GM12878 (cell line): ENCODE data around the gene MSX1. TPM values are rescaled to one million over a fixed set of nuclear protein-coding genes. Genes with fewer than 3 reads are reported as not detected.

Source experiments
- ATAC-seq: fragments of 200-7000 bp; cut with Tn5 transposase; 3 replicates; pipeline ENCODE4 v1.9.1; 2020; ENCODE audit warnings: mild to moderate bottlenecking, moderate library complexity
- BruUV-seq: library from RNA; stranded (reverse); fragments of 400-500 nt; replicated peaks from 2 replicates; lab custom pipeline; 2021; lab: Mats Ljungman, UMichigan
- CTCF ChIA-PET: fragments of 300-600 bp; sonication (Branson Sonifier 250); formaldehyde crosslinking; extraction: SDS; loops from one replicate; lab custom pipeline; 2021; ENCODE audit warnings: inconsistent platforms; lab: Yijun Ruan, JAX
- POLR2A ChIA-PET: fragments of 350-600 bp; formaldehyde crosslinking; extraction: SDS; loops from one replicate; lab custom pipeline; 2021; ENCODE audit warnings: inconsistent platforms; lab: Charles Lee
- RAD21 ChIA-PET: fragments of 300-600 bp; sonication (Branson Sonifier 250); formaldehyde crosslinking; loops from one replicate; lab custom pipeline; 2023; ENCODE audit warnings: antibody characterized with exemption; ENCODE audit not compliant: unreplicated experiment; lab: Charles Lee
- SMC1A ChIA-PET: fragments of 300-600 bp; sonication (Branson Sonifier 250); formaldehyde crosslinking; loops from one replicate; lab custom pipeline; 2023; ENCODE audit not compliant: unreplicated experiment, uncharacterized antibody; lab: Charles Lee
- DNase-seq: peaks from one replicate; pipeline ENCODE4 v3.0.0-alpha.2; 2011; ENCODE audit warnings: low read depth, low spot score
- FAIRE-seq: peaks from 3 replicates; lab custom pipeline; 2011; peaks lifted over from hg19 to GRCh38; lab: Jason Lieb, UNC
- H2AFZ ChIP-seq: 2 replicates; pipeline ENCODE4 v1.6.0; 2011; ENCODE audit warnings: low read depth, low read length, control low read depth; ENCODE audit not compliant: control insufficient read depth
- H3K27ac ChIP-seq: 2 replicates; pipeline ENCODE4 v1.5.1; 2011; ENCODE audit warnings: control low read depth; ENCODE audit not compliant: control insufficient read depth, insufficient read depth
- H3K27me3 ChIP-seq, 2 experiments: replicated peaks in 1 of 2; 2 replicates each; pipeline versions ENCODE4 v1.6.0 to v1.6.1; 2011; ENCODE audit warnings: low read length in 1 of 2; ENCODE audit not compliant: control insufficient read depth in 2 of 2, insufficient read depth in 2 of 2
- H3K36me3 ChIP-seq, 2 experiments: 2 replicates each; pipeline ENCODE4 v1.5.1; 2011; ENCODE audit warnings: low read length in 1 of 2; ENCODE audit not compliant: control insufficient read depth in 2 of 2, insufficient read depth in 2 of 2
- H3K4me1 ChIP-seq: 2 replicates; pipeline ENCODE4 v1.6.1; 2011; ENCODE audit warnings: mild to moderate bottlenecking, low read length, moderate library complexity, mixed read lengths; ENCODE audit not compliant: control insufficient read depth, insufficient read depth
- H3K4me2 ChIP-seq: 2 replicates; pipeline ENCODE4 v1.6.0; 2011; ENCODE audit warnings: control low read depth; ENCODE audit not compliant: control insufficient read depth, insufficient read depth
- H3K4me3 ChIP-seq: fragments of 200-600 bp; sonication (generic); 2 replicates; pipeline ENCODE4 v1.5.1; 2016
- H3K79me2 ChIP-seq: 2 replicates; pipeline ENCODE4 v1.6.0; 2011; ENCODE audit warnings: low read length; ENCODE audit not compliant: control insufficient read depth, insufficient read depth
- H3K9ac ChIP-seq: 2 replicates; pipeline ENCODE4 v1.8.0; 2011; ENCODE audit warnings: low read length, control low read depth, mixed read lengths; ENCODE audit not compliant: control insufficient read depth, insufficient read depth
- H3K9me3 ChIP-seq: replicated peaks from 3 replicates; pipeline ENCODE4 v1.5.1; 2011; ENCODE audit warnings: mild to moderate bottlenecking, low read length; ENCODE audit not compliant: control insufficient read depth, insufficient read depth
- H4K20me1 ChIP-seq: 2 replicates; pipeline ENCODE4 v1.6.0; 2011; ENCODE audit not compliant: control insufficient read depth, insufficient read depth
- CEBPZ ChIP-seq: fragments of 150-350 bp; IDR thresholded peaks from 2 replicates; pipeline ENCODE4 v1.6.1; 2016; ENCODE audit warnings: low read depth, low read length
- EZH2 ChIP-seq: IDR thresholded peaks from 2 replicates; pipeline ENCODE4 v1.6.1; 2012; ENCODE audit warnings: low read depth, mild to moderate bottlenecking, control low read depth, inconsistent platforms, low read length, borderline replicate concordance; ENCODE audit not compliant: control insufficient read depth
- JUNB ChIP-seq: IDR thresholded peaks from 2 replicates; pipeline ENCODE4 v1.6.1; 2016; ENCODE audit warnings: antibody characterized with exemption, mild to moderate bottlenecking
- RCOR1 ChIP-seq: conservative IDR thresholded peaks from 2 replicates; pipeline ENCODE4 v1.6.1; 2012; ENCODE audit warnings: low read depth, low read length, improper control_type of control experiment
- SKIL ChIP-seq: fragments of 450-650 bp; IDR thresholded peaks from 2 replicates; pipeline ENCODE4 v1.6.1; 2017; ENCODE audit warnings: mild to moderate bottlenecking, low read depth, inconsistent platforms; ENCODE audit not compliant: poor library complexity, severe bottlenecking
- SRF ChIP-seq, 2 experiments: IDR thresholded peaks; 2 replicates each; pipeline ENCODE4 v1.6.1; 2011; ENCODE audit warnings: low read depth in 2 of 2, low read length in 2 of 2, mild to moderate bottlenecking in 1 of 2, moderate library complexity in 1 of 2
- STAT1 ChIP-seq: fragments of 450-650 bp; conservative IDR thresholded peaks from 2 replicates; pipeline ENCODE4 v1.6.1; 2014; ENCODE audit warnings: antibody characterized with exemption, mild to moderate bottlenecking
- ZNF274 ChIP-seq: IDR thresholded peaks from one replicate; pipeline ENCODE4 v1.8.0; 2011; ENCODE audit not compliant: insufficient read length, insufficient read depth
- WGBS: methylation state at CpG from one replicate; pipeline ENCODE4 v1.1.6; 2016; ENCODE audit warnings: low lambda C conversion rate; ENCODE audit not compliant: insufficient replicate concordance, insufficient coverage; ENCODE audit errors: missing lambda C conversion rate; 5-methylcytosine and 5-hydroxymethylcytosine counted together
- in situ Hi-C: fragments of 300-500 bp; cut with MboI; formaldehyde crosslinking; loops from 9 replicates; pipeline ENCODE4 v1.14.3; 2018; ENCODE audit warnings: mixed read lengths
- intact Hi-C: fragments of 100-400 bp; cut with micrococcal nuclease; formaldehyde crosslinking; loops from one replicate; pipeline ENCODE4 v1.14.2; 2022; ENCODE audit not compliant: unreplicated experiment
- polyA plus RNA-seq, 11 experiments: library from polyadenylated mRNA; depleted of rRNA in 4 of 11; unstranded in 6 of 11; stranded (reverse) in 5 of 11; fragments of >200 nt; fragmentation: Nextera tagmentation in 4 of 11; fragmentation: Illumina TruSeq in 1 of 11; extraction: Ambion mirVana in 4 of 11; extraction: Trizol in 1 of 11; gene quantifications; 1 replicate in 1 of 11; 2 replicates in 10 of 11; pipeline versions ENCODE4 v1.2.1 to v1.2.3, GENCODE V29; 2011 to 2016; ENCODE audit warnings: inconsistent platforms in 2 of 11, missing spikeins in 2 of 11, low read depth in 1 of 11
- total RNA-seq, 4 experiments: library from RNA; depleted of rRNA in 3 of 4; stranded (reverse); fragments of >200 nt in 3 of 4; fragmentation: Illumina TruSeq in 1 of 4; extraction: Trizol in 1 of 4; gene quantifications; 2 replicates each; pipeline versions ENCODE4 v1.2.1 to v1.2.3, GENCODE V29; 2013 to 2021

Gene MSX1
- total and polyA plus RNA-seq, 10 of the 15 experiments (the other 5 are each of a cell fraction or from before 2014, with no cell fraction given), result 0.04 to 0.56 (median 0.15) TPM; not detected in 2

DNA sequence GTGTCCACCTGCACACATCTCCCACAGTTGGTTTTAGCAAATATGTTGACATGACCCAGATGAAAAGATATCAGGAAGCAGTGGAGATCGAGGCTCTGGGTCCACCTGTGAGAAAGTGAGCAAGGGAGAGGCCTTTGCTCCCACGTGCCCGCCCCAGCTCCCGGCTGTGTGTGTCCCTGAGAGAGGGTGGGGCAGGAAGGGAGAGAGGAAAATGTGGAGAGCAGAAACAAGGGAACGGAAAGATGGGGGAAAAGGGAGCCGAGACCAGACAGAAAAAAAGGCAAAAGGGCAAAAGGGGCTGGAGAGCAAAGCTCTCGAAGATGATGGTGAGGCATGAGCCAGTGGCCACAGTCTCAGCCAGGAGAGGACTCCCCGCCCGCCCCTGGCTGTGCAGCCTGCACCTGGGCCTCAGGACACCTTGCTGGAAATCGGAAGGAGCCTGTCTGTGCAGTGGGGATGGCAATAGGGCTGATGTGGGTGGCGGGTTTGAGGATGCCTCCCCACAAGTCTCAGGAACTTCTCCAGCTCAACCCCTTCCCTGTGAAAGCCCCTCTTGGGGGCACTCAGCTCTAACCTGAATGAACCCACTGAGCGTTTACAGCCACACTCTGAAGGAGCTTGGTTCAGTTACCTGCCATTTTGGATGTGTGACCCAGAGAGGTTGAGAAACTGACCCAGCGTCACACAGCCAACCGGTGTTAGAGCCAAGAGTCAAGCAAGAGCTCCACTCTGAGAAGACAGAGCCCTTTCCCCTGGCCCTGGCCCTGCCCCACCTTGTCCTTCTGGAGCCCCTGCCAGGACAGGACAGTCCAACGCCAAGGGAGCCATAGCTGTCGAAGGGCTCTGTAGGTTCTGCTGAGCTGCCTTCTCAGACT lies 20.3 kb upstream of the MSX1 start:
- CTCF ChIA-PET, result no interaction called here
- SMC1A ChIA-PET, result no interaction called here
- no peak overlapping the region for H3K4me2 ChIP-seq
- no peaks in the 10 kb centered on the region for H4K20me1 ChIP-seq
- DNase-seq, result no peak
- FAIRE-seq, result no peak
- H3K9ac ChIP-seq, result no peak overlapping the region
- no peaks in the 10 kb centered on the region for H3K36me3 ChIP-seq
- no peak overlapping the region for H2AFZ ChIP-seq
- intact Hi-C loops, result no loop called here
- H3K4me1 ChIP-seq, result no peaks in the 10 kb centered on the region
- POLR2A ChIA-PET, result no interaction called here
- no peak for ATAC-seq
- BruUV-seq, result no TSS peak
- in situ Hi-C loops, result no loop called here
- no peaks in the 10 kb centered on the region; a peak in 2 of 4 replicates for H3K27me3 ChIP-seq
- H3K4me3 ChIP-seq, result no peak overlapping the region
- H3K27ac ChIP-seq, result no peak overlapping the region
- no peak for TF ChIP-seq ZNF274
- TF ChIP-seq SRF (IDR thresholded peaks at IDR 0.05; ENCODE audit: low read depth in 2 of 2, low read length in 2 of 2), result no peak
- TF ChIP-seq RCOR1, result no peak
- TF ChIP-seq EZH2, result no peak
- TF ChIP-seq STAT1, result no peak
- no peak for TF ChIP-seq SKIL
- TF ChIP-seq JUNB, result no peak
- TF ChIP-seq CEBPZ, result no peak
- no peaks in the 10 kb centered on the region; the same call in 1 of the 3 replicates for H3K9me3 ChIP-seq
- WGBS, result 38% methylated on average over 16 of the region's 16 CpGs
- RAD21 ChIA-PET, result no interaction called here
- no peaks in the 10 kb centered on the region for H3K79me2 ChIP-seq
